SKM-1 treated with dmso at 0.1 percent for 144 hours (cell line): ENCODE measurements around the gene ALOX15.
"Not testable (repeated sequence)": the region's sequence is repeated elsewhere in the genome, so short reads cannot be mapped to it uniquely, and the experiment has no call there.

Experiments used
- DNase-seq: peaks from one replicate; lab custom pipeline; 2025; ENCODE audit not compliant: unreplicated experiment; lab: John Stamatoyannopoulos, UW

Gene ALOX15

DNA sequence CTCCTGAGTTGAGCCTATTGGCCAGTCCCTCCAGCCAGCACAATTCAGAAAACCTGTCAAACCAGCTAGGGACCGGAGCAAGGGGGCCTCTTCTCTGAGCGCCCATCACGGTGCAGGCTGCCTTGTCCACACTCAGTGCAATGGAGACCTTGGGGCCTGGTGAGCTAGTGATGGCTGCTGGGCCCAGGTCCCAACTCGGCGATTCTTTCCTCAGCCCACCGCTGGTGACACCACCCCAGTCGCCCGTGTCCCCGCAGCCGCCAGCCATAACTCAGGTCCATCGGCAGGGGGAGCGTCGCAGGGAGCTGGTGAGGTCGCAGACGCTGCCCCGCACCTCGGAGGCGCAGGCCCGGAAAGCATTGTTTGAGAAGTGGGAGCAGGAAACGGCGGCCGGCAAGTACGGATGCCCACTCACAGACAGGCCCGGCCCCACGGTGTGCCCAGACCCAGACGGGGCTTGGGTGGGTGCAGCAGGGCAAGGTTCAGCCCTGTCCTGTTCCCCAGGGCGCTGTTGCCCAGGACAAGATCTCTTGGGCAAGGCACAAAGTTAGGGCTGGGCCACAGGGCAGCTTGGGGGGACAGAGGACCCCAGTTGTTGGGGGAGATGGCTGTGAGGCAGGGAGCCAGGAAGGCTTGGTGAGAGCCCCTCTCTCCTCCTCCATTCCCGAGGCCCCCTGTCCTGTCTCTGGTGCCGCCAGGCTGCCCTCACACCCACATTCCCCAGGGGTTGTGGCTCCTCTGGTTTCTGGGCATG is 46.4 kb downstream of the ALOX15 start:
- no peak for DNase-seq

GRCh38 chr17:4594406-4594805 is 47.1 kb downstream of the ALOX15 start:
- no peak for DNase-seq

GRCh38 chr17:4593021-4593421 is 48.5 kb downstream of the ALOX15 start:
- no peak for DNase-seq

- DNase-seq = no peak
Measured at GRCh38 chr17:4592240-4593005, 49.1 kb downstream of the ALOX15 start.

GRCh38 chr17:4591529-4591928 is 49.9 kb downstream of the ALOX15 start:
- DNase-seq = no peak

- DNase-seq = no peak
Measured at GRCh38 chr17:4590981-4591453, 50.5 kb downstream of the ALOX15 start.

- DNase-seq = not testable (repeated sequence)
Measured at GRCh38 chr17:4590042-4590441, 51.4 kb downstream of the ALOX15 start.

GRCh38 chr17:4588898-4589625 is 52.4 kb downstream of the ALOX15 start:
- DNase-seq = no peak

DNA sequence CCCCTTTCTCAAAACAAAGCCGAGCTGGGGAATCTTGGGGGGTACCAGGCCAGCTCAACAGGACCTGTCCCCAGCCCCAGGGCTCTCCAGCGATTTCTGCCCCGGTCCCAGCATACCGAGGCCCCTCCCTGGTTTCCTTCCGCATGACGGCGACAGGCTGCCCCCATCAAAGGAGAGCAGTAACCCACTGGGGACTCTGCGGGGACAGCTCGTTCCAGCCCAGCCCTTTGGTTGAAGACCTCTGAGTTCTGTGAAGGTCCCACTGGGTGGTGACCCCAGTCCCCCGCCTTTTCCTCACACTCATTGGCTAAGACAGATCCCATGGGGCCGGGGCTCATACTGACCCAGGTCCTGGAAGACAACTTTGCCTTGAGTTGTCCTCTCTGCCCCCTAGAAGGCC is 53.1 kb downstream of the ALOX15 start:
- DNase-seq = no peak

DNA sequence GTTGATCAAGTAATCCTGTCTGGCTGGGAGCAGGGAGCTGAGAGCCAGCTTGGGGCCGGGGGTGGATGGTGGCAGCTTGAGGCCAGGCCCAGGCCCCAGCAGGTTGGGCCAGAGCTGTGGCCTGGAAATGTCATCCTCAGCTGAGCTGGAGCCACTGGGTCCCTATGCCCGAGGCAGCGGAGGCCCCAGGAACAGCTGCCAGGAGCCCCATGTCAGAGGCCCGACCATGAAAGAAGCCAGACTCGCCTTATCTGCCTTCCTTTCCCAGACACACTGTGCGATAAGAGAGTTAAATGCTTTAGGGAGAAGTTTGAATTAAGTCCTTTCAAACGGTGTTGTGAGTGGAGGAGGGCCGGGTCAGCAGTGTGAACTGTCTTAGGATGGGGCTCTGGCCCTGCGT is 53.7 kb downstream of the ALOX15 start:
- DNase-seq = no peak

DNA sequence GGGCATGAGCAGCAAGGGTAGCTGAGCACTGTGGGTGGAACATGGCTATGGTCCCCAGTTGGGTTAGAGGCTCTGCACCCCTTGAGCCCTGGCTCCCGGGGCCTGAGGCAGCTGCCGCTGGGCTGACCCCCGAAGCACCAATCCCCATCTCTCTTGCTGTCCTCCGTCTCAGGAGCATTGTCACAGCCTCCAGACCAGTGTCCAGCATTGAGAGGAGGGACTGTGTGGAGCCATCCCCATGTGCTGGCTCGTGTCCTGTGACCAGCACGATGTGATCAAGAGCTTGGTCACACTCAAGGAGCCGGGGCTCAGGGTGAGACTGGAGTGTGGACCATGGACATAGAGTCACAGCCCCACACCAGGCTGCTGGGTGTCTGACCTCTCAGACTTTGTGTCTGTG is 54.3 kb downstream of the ALOX15 start:
- DNase-seq = no peak

- no peak for DNase-seq
Measured at GRCh38 chr17:4586043-4586442, 55.4 kb downstream of the ALOX15 start.

DNA sequence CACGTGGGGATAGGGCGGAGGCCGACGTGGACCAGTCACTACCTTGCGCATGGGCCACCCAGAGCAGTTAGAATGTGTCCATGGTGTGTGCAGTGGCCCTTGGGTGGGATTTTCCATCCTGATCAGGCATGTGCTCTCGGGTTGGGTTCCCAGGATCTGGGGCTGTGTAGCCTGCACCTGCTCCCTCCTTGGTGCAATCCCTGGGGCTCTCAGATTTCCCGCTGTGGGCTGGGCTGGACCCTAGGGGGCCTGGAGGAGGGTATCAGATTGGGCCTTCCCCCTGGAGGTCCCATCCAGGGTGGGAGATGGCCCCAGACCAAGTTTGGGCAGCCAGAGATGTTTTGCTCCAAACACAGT is 55.9 kb downstream of the ALOX15 start:
- DNase-seq = no peak

- DNase-seq = no peak
Measured at GRCh38 chr17:4584917-4585637, 56.4 kb downstream of the ALOX15 start.

GRCh38 chr17:4584101-4584916 is 57.2 kb downstream of the ALOX15 start, which contains the start of gene SMTNL2:
TSS of gene SMTNL2 (plus strand) at chr17:4584529. CDS start at chr17:4584606, 77 bp downstream.
- DNase-seq = no peak

- DNase-seq = no peak
Measured at GRCh38 chr17:4583782-4584100, 57.7 kb downstream of the ALOX15 start.

- no peak for DNase-seq
Measured at GRCh38 chr17:4583206-4583605, 58.3 kb downstream of the ALOX15 start.

- no peak for DNase-seq
Measured at GRCh38 chr17:4582691-4583090, 58.8 kb downstream of the ALOX15 start.

GRCh38 chr17:4582101-4582501 is 59.4 kb downstream of the ALOX15 start:
- no peak for DNase-seq
